NCI-H1436 (cell line): Measurements from ENCODE around the gene NRARP.
A peak's percentile ranks its signal among the peaks of the same experiment; 100 is the strongest.
"Not testable (repeated sequence)": the region's sequence is repeated elsewhere in the genome, so short reads cannot be mapped to it uniquely, and the experiment has no call there.

ENCODE experiments used
- DNase-seq: peaks from one replicate; lab custom pipeline; 2025; lab: John Stamatoyannopoulos, UW

Gene NRARP

GRCh38 chr9:137302118-137302448 lies at the start of gene NRARP:
TSS of gene NRARP (minus strand) at chr9:137302271. CDS start at chr9:137301928, 343 bp downstream.
- DNase-seq = peak; percentile 87

- no peak for DNase-seq
Observed at GRCh38 chr9:137350696-137351584, 48.9 kb upstream of the NRARP start.

GRCh38 chr9:137349471-137350033 lies 47.5 kb upstream of the NRARP start:
- no peak for DNase-seq

GRCh38 chr9:137348769-137349470 lies 46.8 kb upstream of the NRARP start:
- no peak for DNase-seq

GRCh38 chr9:137347928-137348327 lies 45.9 kb upstream of the NRARP start:
- no peak for DNase-seq

GRCh38 chr9:137342482-137342881 lies 40.4 kb upstream of the NRARP start:
- no peak for DNase-seq

GRCh38 chr9:137341227-137341626 lies 39.2 kb upstream of the NRARP start:
- DNase-seq = no peak

- DNase-seq = not testable (repeated sequence)
Observed at GRCh38 chr9:137339908-137340462, 37.9 kb upstream of the NRARP start.

GRCh38 chr9:137339045-137339907 lies 37.2 kb upstream of the NRARP start:
- DNase-seq = no peak

GRCh38 chr9:137336735-137337134 lies 34.7 kb upstream of the NRARP start:
- DNase-seq = no peak

- no peak for DNase-seq
Observed at GRCh38 chr9:137333016-137333671, 31.1 kb upstream of the NRARP start.

- DNase-seq = no peak
Observed at GRCh38 chr9:137331929-137332328, 29.9 kb upstream of the NRARP start.

GRCh38 chr9:137330689-137331088 lies 28.6 kb upstream of the NRARP start:
- DNase-seq = no peak

- DNase-seq = not testable (repeated sequence)
Observed at GRCh38 chr9:137329590-137329989, 27.5 kb upstream of the NRARP start.

GRCh38 chr9:137327641-137328550 lies 25.8 kb upstream of the NRARP start:
- DNase-seq = not testable (repeated sequence)

GRCh38 chr9:137326445-137327065 lies 24.5 kb upstream of the NRARP start:
- no peak for DNase-seq

GRCh38 chr9:137325799-137326198 lies 23.7 kb upstream of the NRARP start:
- DNase-seq = no peak

GRCh38 chr9:137325124-137325523 lies 23.1 kb upstream of the NRARP start:
- no peak for DNase-seq

GRCh38 chr9:137323531-137324331 lies 21.7 kb upstream of the NRARP start:
- no peak for DNase-seq
